ENCODE data around the gene HSD17B8. TPM values are rescaled to one million over a fixed set of nuclear protein-coding genes. Genes with fewer than 3 reads are reported as not detected.

The HSD17B8 gene
- total RNA-seq, 1 donor from 2014 or later: not detected

DNA sequence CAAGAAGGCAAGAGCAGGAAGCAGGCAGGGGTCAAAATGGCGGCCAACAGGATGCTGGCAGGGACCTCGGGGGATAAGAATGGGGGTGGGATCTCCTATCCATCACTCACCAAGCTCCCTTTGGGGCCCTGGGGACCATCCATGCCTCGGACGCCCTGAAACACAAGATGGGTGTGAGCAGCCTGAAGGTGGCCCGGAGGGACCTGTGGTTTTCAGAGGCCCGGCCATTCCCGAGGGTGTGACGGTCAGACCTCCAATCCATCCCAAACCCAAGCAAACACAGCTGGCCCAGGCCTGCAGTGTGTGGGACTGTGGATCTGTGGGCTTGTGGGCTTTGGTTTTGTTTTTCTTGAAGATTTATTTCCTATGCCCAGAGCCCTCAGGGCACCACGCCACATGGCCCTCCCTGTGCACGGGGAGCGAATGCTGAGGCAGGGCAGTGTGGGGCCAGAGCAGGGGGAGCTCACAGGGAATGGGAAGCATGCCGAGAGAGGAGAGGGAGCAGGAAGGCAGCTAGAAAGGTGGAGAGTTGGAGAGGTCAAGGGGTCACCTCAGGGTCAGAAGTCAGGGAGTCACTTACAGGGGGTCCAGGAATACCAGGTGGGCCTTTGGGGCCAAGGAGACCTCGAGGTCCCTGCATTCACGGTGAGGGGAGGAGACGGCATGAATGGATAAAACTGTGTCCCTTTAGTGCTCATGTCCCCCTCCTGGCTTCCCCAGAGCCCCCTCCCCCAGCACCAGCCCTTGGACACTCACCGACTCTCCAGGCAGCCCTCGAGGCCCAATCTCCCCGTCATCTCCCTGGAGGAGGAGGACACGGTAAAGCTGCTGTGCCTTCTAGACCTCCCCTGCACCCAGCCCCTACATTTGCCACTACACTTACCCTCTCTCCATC, 26.7 kb upstream of the HSD17B8 start:
- Histone ChIP-seq H3K27ac (no peak overlapping the region), H3K9me3 (no peaks in the 10 kb centered on the region), H3K27me3 (no peaks in the 10 kb centered on the region), H3K36me3 (no peaks in the 10 kb centered on the region), H3K4me3 (no peak overlapping the region), H3K4me1 (no peaks in the 10 kb centered on the region)
- DNase-seq (ENCODE audit: low spot score in 2 of 2): no peak
- intact Hi-C loops (cut with DNase I): no loop called here
- TF ChIP-seq CTCF (IDR thresholded peaks at IDR 0.05): no peak

- no peaks in the 10 kb centered on the region for H3K36me3 ChIP-seq
- no peaks in the 10 kb centered on the region for H3K9me3 ChIP-seq
- no peak for TF ChIP-seq CTCF (IDR thresholded peaks at IDR 0.05)
- intact Hi-C loops (cut with DNase I): no loop called here
- H3K4me3 ChIP-seq: no peak overlapping the region
- no peaks in the 10 kb centered on the region for H3K4me1 ChIP-seq
- no peak for DNase-seq (ENCODE audit: low spot score in 2 of 2)
- H3K27ac ChIP-seq: no peak overlapping the region
- no peaks in the 10 kb centered on the region for H3K27me3 ChIP-seq
These were observed 25.5 kb upstream of the HSD17B8 start for GRCh38 chr6:33178755-33179475.

DNA sequence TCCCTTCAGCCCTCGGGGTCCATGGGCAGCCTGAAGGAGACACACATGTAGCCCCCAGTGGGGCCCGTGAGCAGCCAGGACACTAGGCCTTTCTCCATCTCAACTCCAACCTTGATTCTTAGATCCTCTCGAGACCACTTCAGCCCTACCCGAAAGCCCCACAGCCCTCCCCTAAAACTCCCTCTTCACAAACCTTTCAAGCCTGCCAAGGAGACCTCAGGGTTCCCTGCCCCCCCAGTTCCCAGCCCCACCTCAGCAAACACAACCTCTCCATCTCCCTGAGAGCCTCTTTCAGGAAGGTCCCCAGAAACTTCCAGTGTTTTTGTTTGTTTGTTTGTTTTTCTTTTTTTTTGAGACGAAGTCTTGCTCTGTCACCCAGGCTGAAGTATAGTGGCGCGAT, 23.3 kb upstream of the HSD17B8 start:
- no peaks in the 10 kb centered on the region for H3K36me3 ChIP-seq
- no peak overlapping the region for H3K4me3 ChIP-seq
- intact Hi-C loops (cut with DNase I): no loop called here
- DNase-seq (ENCODE audit: low spot score in 2 of 2): no peak
- no peaks in the 10 kb centered on the region for H3K9me3 ChIP-seq
- no peaks in the 10 kb centered on the region for H3K27me3 ChIP-seq
- TF ChIP-seq CTCF (IDR thresholded peaks at IDR 0.05): no peak
- no peaks in the 10 kb centered on the region for H3K4me1 ChIP-seq
- H3K27ac ChIP-seq: no peak overlapping the region

DNA sequence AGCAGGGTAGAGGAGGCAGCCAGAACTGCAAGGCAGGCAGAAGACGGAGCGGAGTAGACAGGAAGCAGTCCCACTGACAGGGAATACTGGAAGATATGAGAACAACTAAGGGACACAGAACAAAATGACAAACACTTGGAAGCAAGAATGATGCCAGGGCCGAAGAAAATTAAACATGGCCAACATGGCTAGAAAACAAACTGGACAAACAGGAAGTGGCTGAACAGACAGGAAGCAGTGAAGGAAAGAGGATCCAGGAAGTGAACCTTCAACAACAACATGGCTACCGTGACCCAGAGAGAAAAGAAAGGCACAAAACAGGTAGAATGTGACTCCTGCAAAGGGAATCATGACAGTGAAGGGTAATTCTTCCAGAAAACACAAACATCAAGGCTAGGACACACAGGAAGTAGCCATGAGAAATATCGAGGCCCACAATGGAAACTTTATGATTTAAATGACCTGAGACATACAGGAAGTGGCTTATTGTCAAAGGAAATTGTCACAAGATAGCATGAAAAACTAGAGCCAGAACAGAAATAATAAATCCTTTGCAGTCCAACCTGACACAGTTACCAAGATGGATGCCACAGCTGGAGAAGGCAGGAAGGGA, 21.3 kb upstream of the HSD17B8 start:
- no peaks in the 10 kb centered on the region for H3K4me1 ChIP-seq
- H3K27me3 ChIP-seq: no peaks in the 10 kb centered on the region
- no peaks in the 10 kb centered on the region for H3K9me3 ChIP-seq
- H3K4me3 ChIP-seq: no peak overlapping the region
- no peak overlapping the region for H3K27ac ChIP-seq
- intact Hi-C loops (cut with DNase I): no loop called here
- DNase-seq (ENCODE audit: low spot score in 2 of 2): no peak
- TF ChIP-seq CTCF (IDR thresholded peaks at IDR 0.05): no peak
- no peaks in the 10 kb centered on the region for H3K36me3 ChIP-seq

DNA sequence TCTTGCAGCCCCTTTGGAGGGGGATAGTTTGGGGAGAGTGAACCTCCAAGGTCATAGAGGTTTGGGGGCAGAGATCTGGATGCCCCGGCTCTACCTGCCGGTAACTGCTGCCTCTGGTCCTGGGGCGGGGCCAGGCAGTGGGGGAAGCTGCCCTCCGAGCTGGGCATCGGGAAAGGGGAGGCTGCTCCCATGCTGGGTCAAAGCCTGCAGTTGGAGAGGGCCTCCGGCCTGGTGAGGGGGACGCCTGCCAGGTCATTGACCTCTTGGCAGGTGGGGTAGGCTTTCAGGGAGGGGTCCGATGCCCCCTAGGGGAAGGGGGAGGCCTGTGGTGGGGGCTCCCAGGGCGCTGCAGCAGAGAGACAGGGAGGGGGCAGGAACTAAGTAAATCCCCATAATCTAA, 19.3 kb upstream of the HSD17B8 start:
- no peak for DNase-seq (ENCODE audit: low spot score in 2 of 2)
- TF ChIP-seq CTCF (IDR thresholded peaks at IDR 0.05): no peak
- H3K4me1 ChIP-seq: no peaks in the 10 kb centered on the region
- no peak overlapping the region for H3K27ac ChIP-seq
- no peaks in the 10 kb centered on the region for H3K27me3 ChIP-seq
- no peaks in the 10 kb centered on the region for H3K9me3 ChIP-seq
- intact Hi-C loops (cut with DNase I): no loop called here
- no peaks in the 10 kb centered on the region for H3K36me3 ChIP-seq
- H3K4me3 ChIP-seq: no peak overlapping the region

All from ascending aorta (tissue), 2 donors.